Cardiac fibroblast (primary cell): ENCODE measurements around the gene ZSCAN12.

ENCODE experiments used
- DNase-seq, 2 donors: peaks; one replicate each; pipeline versions ENCODE4 v3.0.0 to v3.0.0-alpha.2; 2010; ENCODE audit warnings: low read depth in 2 of 2
- H3K4me3 ChIP-seq, 2 donors: replicated peaks in 1 of 2; 1 replicate in 1 of 2; 2 replicates in 1 of 2; pipeline ENCODE4 v1.5.1; 2011; ENCODE audit warnings: low read depth in 2 of 2, low read length in 2 of 2, mild to moderate bottlenecking in 2 of 2, moderate library complexity in 1 of 2
- CTCF ChIP-seq: IDR thresholded peaks from one replicate; pipeline ENCODE4 v1.5.1; 2011; ENCODE audit warnings: low read depth, mild to moderate bottlenecking, low read length, inconsistent platforms

Gene ZSCAN12

GRCh38 chr6:28336284-28337120 lies 63.0 kb downstream of the ZSCAN12 start:
- no peak for TF ChIP-seq CTCF
- H3K4me3 ChIP-seq, result peak overlapping the region; percentile 68 to 69
- peak; percentile 35 to 43 for DNase-seq

- peak within 1 kb of the TSS; percentile 68 to 69 for H3K4me3 ChIP-seq
- no peak for TF ChIP-seq CTCF
- DNase-seq, result peak; percentile 98 to 99
Observed at GRCh38 chr6:28335564-28336283, 63.8 kb downstream of the ZSCAN12 start, which contains the start of gene ZSCAN31. Gene ZSCAN31 (minus strand): TSS chr6:28336148. CDS start chr6:28329683, 6,465 bp downstream.

- peak overlapping the region; percentile 43 to 69 for H3K4me3 ChIP-seq
- DNase-seq, result no peak
- no peak for TF ChIP-seq CTCF
Observed at GRCh38 chr6:28335040-28335563, 64.4 kb downstream of the ZSCAN12 start.

GRCh38 chr6:28334286-28335039 lies 65.1 kb downstream of the ZSCAN12 start:
- H3K4me3 ChIP-seq, result no peak overlapping the region
- DNase-seq, result no peak
- TF ChIP-seq CTCF, result no peak

GRCh38 chr6:28333599-28334018 lies 65.9 kb downstream of the ZSCAN12 start:
- H3K4me3 ChIP-seq, result no peak overlapping the region
- no peak for TF ChIP-seq CTCF
- DNase-seq, result no peak

- no peak for TF ChIP-seq CTCF
- DNase-seq, result no peak
- H3K4me3 ChIP-seq, result no peak overlapping the region
Observed at GRCh38 chr6:28333047-28333446, 66.5 kb downstream of the ZSCAN12 start.
